Astrocyte (in vitro differentiated cells and primary cell): Measurements from ENCODE around the gene CMSS1.

Experiments used
- EZH2 ChIP-seq: IDR thresholded peaks from 2 replicates; pipeline ENCODE4 v1.6.1; 2012; ENCODE audit warnings: mild to moderate bottlenecking, low read length, inconsistent platforms; ENCODE audit not compliant: insufficient read depth
- TF ChIP-seq, protein P1 (sequence below): IDR thresholded peaks from 2 replicates; pipeline ENCODE4 v1.5.1; 2011; ENCODE audit warnings: low read depth, mild to moderate bottlenecking, inconsistent platforms, low read length, moderate library complexity; ENCODE audit not compliant: insufficient read depth

DNA sequence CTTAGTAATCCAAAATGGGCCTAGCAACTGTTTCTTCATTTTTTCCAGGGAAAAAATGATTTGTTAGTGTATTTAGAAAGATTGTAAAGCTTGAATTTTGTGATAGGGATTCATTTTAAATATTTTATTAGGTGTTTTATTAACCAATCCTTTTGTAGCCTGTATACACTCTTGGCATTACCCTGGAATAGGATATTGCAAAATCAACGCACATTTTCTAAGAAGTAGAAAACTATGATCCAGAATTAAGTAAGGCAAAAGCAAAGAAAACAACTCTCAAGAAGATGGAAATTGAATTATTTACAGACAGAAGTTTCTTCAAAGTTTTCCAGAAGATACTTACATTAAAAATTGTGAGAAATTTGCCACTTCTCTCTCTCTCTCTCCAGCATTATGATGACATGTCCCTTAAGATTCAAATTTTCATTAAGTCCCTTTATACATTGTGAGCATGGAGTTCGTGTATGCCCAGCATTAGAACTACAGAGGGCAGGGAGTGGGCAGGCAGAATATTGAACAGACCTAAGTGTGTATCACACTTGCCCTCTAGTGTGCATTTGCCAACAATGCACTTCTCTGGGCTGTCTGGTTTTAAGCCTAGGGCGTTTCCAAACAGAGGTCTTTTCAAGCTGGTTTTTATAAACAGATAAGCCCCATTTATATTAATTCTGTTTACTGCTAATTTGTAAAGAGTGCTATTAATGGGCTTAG lies 28.5 kb upstream of the CMSS1 start:
- TF ChIP-seq, protein P1, sequence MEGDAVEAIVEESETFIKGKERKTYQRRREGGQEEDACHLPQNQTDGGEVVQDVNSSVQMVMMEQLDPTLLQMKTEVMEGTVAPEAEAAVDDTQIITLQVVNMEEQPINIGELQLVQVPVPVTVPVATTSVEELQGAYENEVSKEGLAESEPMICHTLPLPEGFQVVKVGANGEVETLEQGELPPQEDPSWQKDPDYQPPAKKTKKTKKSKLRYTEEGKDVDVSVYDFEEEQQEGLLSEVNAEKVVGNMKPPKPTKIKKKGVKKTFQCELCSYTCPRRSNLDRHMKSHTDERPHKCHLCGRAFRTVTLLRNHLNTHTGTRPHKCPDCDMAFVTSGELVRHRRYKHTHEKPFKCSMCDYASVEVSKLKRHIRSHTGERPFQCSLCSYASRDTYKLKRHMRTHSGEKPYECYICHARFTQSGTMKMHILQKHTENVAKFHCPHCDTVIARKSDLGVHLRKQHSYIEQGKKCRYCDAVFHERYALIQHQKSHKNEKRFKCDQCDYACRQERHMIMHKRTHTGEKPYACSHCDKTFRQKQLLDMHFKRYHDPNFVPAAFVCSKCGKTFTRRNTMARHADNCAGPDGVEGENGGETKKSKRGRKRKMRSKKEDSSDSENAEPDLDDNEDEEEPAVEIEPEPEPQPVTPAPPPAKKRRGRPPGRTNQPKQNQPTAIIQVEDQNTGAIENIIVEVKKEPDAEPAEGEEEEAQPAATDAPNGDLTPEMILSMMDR = peak; percentile 87
- no peak for TF ChIP-seq EZH2
